Measurements from ENCODE around the gene WFS1. TPM values are rescaled to one million over a fixed set of nuclear protein-coding genes. Genes with fewer than 3 reads are reported as not detected.

WFS1 gene
- total RNA-seq, 2 experiments from 2014 or later: 1.3 to 1.7 TPM

DNA sequence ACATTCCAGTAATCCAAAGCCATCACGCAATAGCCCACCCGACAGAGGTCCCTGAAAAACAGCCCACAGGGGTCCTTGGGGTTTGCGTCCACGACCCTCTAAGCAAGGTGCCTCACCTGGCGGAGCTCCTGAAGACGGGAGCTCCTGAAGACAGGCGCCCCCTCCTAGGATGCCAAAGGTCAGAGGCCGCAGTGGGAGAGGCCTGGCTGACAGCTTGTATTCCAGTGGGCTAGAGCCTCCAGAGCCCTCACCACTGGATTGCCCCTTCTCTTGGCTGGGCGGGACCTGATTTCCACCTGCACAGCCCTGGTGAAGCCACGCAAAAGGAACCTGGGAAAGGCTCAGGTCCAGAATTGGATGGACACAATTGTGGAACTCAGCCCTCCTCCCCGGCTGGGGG, 29.7 kb upstream of the WFS1 start:
- H3K9me3 Mint-ChIP-seq: no peaks in the 10 kb centered on the region
- Histone ChIP-seq H3K27ac (ENCODE audit: low read depth in 1 of 2, low read length in 2 of 2) (no peak overlapping the region), H3K36me3 (ENCODE audit: insufficient read depth, low read length) (no peaks in the 10 kb centered on the region), H3K27me3 (ENCODE audit: control insufficient read depth in 1 of 2, insufficient read depth in 2 of 2, low read length in 2 of 2) (peaks cover 15 to 21% of the 10 kb centered on the region in 2 experiments), H3K4me3 (ENCODE audit: low read length) (no peak overlapping the region), H3K9me3 (ENCODE audit: control insufficient read depth in 1 of 2, insufficient read depth in 1 of 2, low read length in 2 of 2) (peaks cover 10 to 23% of the 10 kb centered on the region in 2 experiments), H3K4me1 (ENCODE audit: insufficient read depth, low read length) (peaks cover 4% of the 10 kb centered on the region)
- DNase-seq (peak in 1 of 14 experiments; percentile 10), ATAC-seq (ENCODE audit: poor library complexity) (no peak)
- H3K4me3 Mint-ChIP-seq: no peak overlapping the region
- TF ChIP-seq, protein P1, sequence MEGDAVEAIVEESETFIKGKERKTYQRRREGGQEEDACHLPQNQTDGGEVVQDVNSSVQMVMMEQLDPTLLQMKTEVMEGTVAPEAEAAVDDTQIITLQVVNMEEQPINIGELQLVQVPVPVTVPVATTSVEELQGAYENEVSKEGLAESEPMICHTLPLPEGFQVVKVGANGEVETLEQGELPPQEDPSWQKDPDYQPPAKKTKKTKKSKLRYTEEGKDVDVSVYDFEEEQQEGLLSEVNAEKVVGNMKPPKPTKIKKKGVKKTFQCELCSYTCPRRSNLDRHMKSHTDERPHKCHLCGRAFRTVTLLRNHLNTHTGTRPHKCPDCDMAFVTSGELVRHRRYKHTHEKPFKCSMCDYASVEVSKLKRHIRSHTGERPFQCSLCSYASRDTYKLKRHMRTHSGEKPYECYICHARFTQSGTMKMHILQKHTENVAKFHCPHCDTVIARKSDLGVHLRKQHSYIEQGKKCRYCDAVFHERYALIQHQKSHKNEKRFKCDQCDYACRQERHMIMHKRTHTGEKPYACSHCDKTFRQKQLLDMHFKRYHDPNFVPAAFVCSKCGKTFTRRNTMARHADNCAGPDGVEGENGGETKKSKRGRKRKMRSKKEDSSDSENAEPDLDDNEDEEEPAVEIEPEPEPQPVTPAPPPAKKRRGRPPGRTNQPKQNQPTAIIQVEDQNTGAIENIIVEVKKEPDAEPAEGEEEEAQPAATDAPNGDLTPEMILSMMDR (IDR thresholded peaks at IDR 0.05): no peak
- intact Hi-C loops (cut with DNase I, micrococcal nuclease): no loop called here
- ChIA-PET POLR2A (no interaction called here), CTCF (no interaction called here)
- H3K36me3 Mint-ChIP-seq (ENCODE audit: low read depth): no peaks in the 10 kb centered on the region
- H3K27ac Mint-ChIP-seq: no peak overlapping the region
- no peaks in the 10 kb centered on the region for H3K4me1 Mint-ChIP-seq (ENCODE audit: low read depth)
- peaks cover 40% of the 10 kb centered on the region for H3K27me3 Mint-ChIP-seq

DNA sequence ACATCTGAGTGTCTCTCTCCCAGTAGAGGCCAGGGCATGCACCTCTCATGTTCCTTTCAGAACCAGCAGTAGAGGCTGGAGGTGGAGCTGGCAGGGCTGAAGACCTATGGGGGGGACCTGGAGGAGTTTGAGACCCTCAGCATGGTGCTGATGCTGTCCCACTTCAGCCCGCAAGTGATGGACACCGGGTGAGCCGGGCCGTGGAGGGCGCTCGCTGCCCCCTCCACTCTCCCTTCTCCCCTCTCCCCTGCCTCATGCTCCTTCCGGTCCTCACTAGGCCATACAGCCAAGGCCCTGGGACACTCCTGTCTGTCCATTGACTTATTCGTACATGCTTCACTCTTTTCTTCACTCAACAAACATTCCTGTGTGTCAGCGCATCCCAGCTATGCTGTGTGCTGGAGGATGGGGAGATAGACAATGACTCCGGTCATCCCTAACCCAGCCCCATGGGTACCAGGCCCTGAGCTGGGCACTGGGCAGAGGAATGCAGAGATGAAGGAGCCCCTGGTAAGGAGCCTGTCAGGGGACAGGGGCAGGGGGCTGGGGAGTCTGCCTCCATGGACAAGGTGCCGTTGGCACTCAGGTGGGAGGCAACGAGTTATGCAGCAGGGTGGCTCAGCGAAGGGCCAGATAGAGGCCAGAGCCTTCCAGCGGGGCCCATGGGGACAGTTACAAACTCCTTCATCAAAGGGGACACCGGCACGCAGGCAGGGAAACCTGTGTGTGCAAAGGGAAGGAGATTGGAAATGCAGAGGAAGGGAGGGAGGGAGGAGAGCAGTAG, 28.4 kb upstream of the WFS1 start:
- H3K27ac Mint-ChIP-seq: no peak overlapping the region
- ChIA-PET POLR2A (no interaction called here), CTCF (no interaction called here)
- H3K9me3 Mint-ChIP-seq: no peaks in the 10 kb centered on the region
- no peak overlapping the region for H3K4me3 ChIP-seq (ENCODE audit: low read length)
- no peak for ATAC-seq (ENCODE audit: poor library complexity)
- H3K36me3 ChIP-seq (ENCODE audit: insufficient read depth, low read length): no peaks in the 10 kb centered on the region
- TF ChIP-seq, protein P1 (IDR thresholded peaks at IDR 0.05): no peak
- H3K27me3 Mint-ChIP-seq: peaks cover 42% of the 10 kb centered on the region
- peak in 1 of 14 experiments; percentile 17 for DNase-seq
- no peak overlapping the region for H3K4me3 Mint-ChIP-seq
- no peak overlapping the region for H3K27ac ChIP-seq (ENCODE audit: low read depth in 1 of 2, low read length in 2 of 2)
- H3K4me1 ChIP-seq (ENCODE audit: insufficient read depth, low read length): peaks cover 11% of the 10 kb centered on the region
- intact Hi-C loops (cut with DNase I, micrococcal nuclease): no loop called here
- peaks cover 10 to 36% of the 10 kb centered on the region in 2 experiments for H3K9me3 ChIP-seq (ENCODE audit: control insufficient read depth in 1 of 2, insufficient read depth in 1 of 2, low read length in 2 of 2)
- H3K4me1 Mint-ChIP-seq (ENCODE audit: low read depth): no peaks in the 10 kb centered on the region
- peaks cover 24 to 32% of the 10 kb centered on the region in 2 experiments for H3K27me3 ChIP-seq (ENCODE audit: control insufficient read depth in 1 of 2, insufficient read depth in 2 of 2, low read length in 2 of 2)
- H3K36me3 Mint-ChIP-seq (ENCODE audit: low read depth): no peaks in the 10 kb centered on the region

DNA sequence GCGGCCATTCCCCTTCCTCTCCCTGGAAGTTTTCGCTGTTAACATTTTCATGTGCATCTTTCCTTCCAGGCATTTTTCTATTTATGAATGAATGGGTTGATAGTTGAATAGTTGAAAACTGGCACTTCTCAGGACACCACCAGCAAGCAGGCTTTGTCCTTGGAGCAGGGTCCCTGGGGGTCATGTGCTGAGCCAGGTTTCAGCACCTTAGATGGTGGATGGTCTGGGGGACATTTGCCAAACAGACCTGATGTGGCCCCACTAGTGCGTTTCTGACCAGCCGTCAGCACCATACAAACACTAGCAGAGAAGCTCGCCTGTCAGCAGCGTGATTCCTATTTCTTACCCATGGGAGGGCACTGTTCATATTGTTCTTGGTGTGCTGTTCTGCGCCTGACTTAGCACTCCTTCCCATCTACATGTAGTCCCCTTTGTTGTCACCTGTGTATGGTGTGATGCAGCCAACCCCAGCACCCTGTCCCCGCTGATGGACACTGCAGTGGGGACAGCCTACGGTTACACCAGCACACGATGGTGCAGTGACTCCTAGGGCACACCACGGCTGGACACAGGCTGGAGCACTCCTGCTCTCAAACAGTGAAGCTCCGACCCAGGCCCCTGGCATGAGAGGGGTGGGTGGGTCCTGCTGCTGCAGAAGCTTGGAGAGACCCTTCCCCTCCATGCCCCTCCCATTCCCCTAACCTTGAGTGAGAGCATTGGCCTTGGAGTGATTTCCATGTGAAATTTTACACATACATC, 27.2 kb upstream of the WFS1 start:
- intact Hi-C loops (cut with DNase I, micrococcal nuclease): no loop called here
- POLR2A ChIA-PET: no interaction called here
- H3K4me1 Mint-ChIP-seq (ENCODE audit: low read depth): no peaks in the 10 kb centered on the region
- TF ChIP-seq, protein P1 (IDR thresholded peaks at IDR 0.05): no peak
- Histone ChIP-seq H3K4me3 (ENCODE audit: low read length) (no peak overlapping the region), H3K9me3 (ENCODE audit: control insufficient read depth in 1 of 2, insufficient read depth in 1 of 2, low read length in 2 of 2) (peaks cover 10 to 37% of the 10 kb centered on the region in 2 experiments), H3K27me3 (ENCODE audit: control insufficient read depth in 1 of 2, insufficient read depth in 2 of 2, low read length in 2 of 2) (peaks cover 31 to 37% of the 10 kb centered on the region in 2 experiments), H3K4me1 (ENCODE audit: insufficient read depth, low read length) (peaks cover 11% of the 10 kb centered on the region), H3K27ac (ENCODE audit: low read depth in 1 of 2, low read length in 2 of 2) (no peak overlapping the region), H3K36me3 (ENCODE audit: insufficient read depth, low read length) (no peaks in the 10 kb centered on the region)
- DNase-seq (peak in 1 of 14 experiments; percentile 15), ATAC-seq (ENCODE audit: poor library complexity) (no peak)
- CTCF ChIA-PET: no interaction called here
- no peak overlapping the region for H3K27ac Mint-ChIP-seq
- no peak overlapping the region for H3K4me3 Mint-ChIP-seq
- peaks cover 53% of the 10 kb centered on the region for H3K27me3 Mint-ChIP-seq
- no peaks in the 10 kb centered on the region for H3K9me3 Mint-ChIP-seq
- H3K36me3 Mint-ChIP-seq (ENCODE audit: low read depth): no peaks in the 10 kb centered on the region
